HG03469 (cell line): ENCODE data around the gene TMEM91.

Source experiments
- ATAC-seq: cut with Tn5 transposase; IDR thresholded peaks from one replicate; pipeline ENCODE4 v1.9.1; 2021; ENCODE audit warnings: mild to moderate bottlenecking, moderate library complexity, moderate number of reproducible peaks; ENCODE audit not compliant: unreplicated experiment

TMEM91 gene

GRCh38 chr19:41427647-41428480, 51.5 kb downstream of the TMEM91 start:
- ATAC-seq: no peak

GRCh38 chr19:41428481-41428859, 52.1 kb downstream of the TMEM91 start:
- ATAC-seq: no peak

GRCh38 chr19:41430922-41431321, 54.6 kb downstream of the TMEM91 start:
- ATAC-seq: no peak

- no peak for ATAC-seq
These were observed 55.4 kb downstream of the TMEM91 start for GRCh38 chr19:41431426-41432386.

- no peak for ATAC-seq
These were observed 56.8 kb downstream of the TMEM91 start for GRCh38 chr19:41433171-41433570.
